Kidney epithelial cell (primary cell): ENCODE measurements around the gene DNAAF3. TPM values are rescaled to one million over a fixed set of nuclear protein-coding genes. Genes with fewer than 3 reads are reported as not detected.
"Not testable (repeated sequence)": the region's sequence is repeated elsewhere in the genome, so short reads cannot be mapped to it uniquely, and the experiment has no call there.

Experiments used
- DNase-seq: peaks from one replicate; pipeline ENCODE4 v3.0.0-alpha.2; 2010; ENCODE audit warnings: low read depth
- H3K27me3 ChIP-seq: 2 replicates; pipeline ENCODE4 v1.6.0; 2011; ENCODE audit warnings: low read length; ENCODE audit not compliant: control insufficient read depth, insufficient read depth
- H3K36me3 ChIP-seq: 2 replicates; pipeline ENCODE4 v1.5.1; 2011; ENCODE audit warnings: low read length; ENCODE audit not compliant: control insufficient read depth, insufficient read depth
- H3K4me3 ChIP-seq: 2 replicates; pipeline ENCODE4 v1.5.1; 2011; ENCODE audit warnings: low read depth, mild to moderate bottlenecking, control low read depth, low read length
- CTCF ChIP-seq: IDR thresholded peaks from 2 replicates; pipeline ENCODE4 v1.5.1; 2011; ENCODE audit warnings: mild to moderate bottlenecking, moderate library complexity, low read length, control low read depth, inconsistent platforms; ENCODE audit not compliant: insufficient read depth, poor library complexity, severe bottlenecking
- total RNA-seq: library from RNA; depleted of rRNA; stranded (reverse); fragments of >200 nt; gene quantifications from 2 replicates; pipeline ENCODE4 v1.2.3, GENCODE V29; 2015

The DNAAF3 gene
- total RNA-seq, 1 donor from 2014 or later = 1.3 TPM

- DNase-seq = no peak
- TF ChIP-seq CTCF = peak; percentile 15
These were observed 7.4 kb upstream of the DNAAF3 start for GRCh38 chr19:55173714-55174409.

GRCh38 chr19:55173186-55173713, 6.8 kb upstream of the DNAAF3 start:
- H3K36me3 ChIP-seq = no peaks in the 10 kb centered on the region
- TF ChIP-seq CTCF = no peak
- peaks cover 20% of the 10 kb centered on the region for H3K27me3 ChIP-seq
- DNase-seq = no peak
- peak overlapping the region; percentile 45 for H3K4me3 ChIP-seq

More at GRCh38 chr19:55173714-55174409, 7.4 kb upstream of the DNAAF3 start:
- Histone ChIP-seq H3K4me3 (peak overlapping the region; percentile 45), H3K27me3 (peaks cover 20% of the 10 kb centered on the region), H3K36me3 (no peaks in the 10 kb centered on the region)

GRCh38 chr19:55172741-55173140, 6.3 kb upstream of the DNAAF3 start:
- Histone ChIP-seq H3K27me3 (peaks cover 16% of the 10 kb centered on the region), H3K36me3 (no peaks in the 10 kb centered on the region), H3K4me3 (peak overlapping the region; percentile 45)
- no peak for DNase-seq
- no peak for TF ChIP-seq CTCF

GRCh38 chr19:55172318-55172717, 5.9 kb upstream of the DNAAF3 start:
- H3K4me3 ChIP-seq, H3K36me3 ChIP-seq, DNase-seq: not testable (repeated sequence)
- H3K27me3 ChIP-seq = peaks cover 16% of the 10 kb centered on the region

GRCh38 chr19:55171440-55171839, 5.0 kb upstream of the DNAAF3 start:
- no peak for DNase-seq
- Histone ChIP-seq H3K36me3 (no peaks in the 10 kb centered on the region), H3K27me3 (peaks cover 13% of the 10 kb centered on the region), H3K4me3 (no peak overlapping the region)
- TF ChIP-seq CTCF = no peak

- Histone ChIP-seq H3K36me3 (no peaks in the 10 kb centered on the region), H3K4me3 (no peak overlapping the region), H3K27me3 (no peaks in the 10 kb centered on the region)
- TF ChIP-seq CTCF = no peak
- no peak for DNase-seq
These were observed 2.7 kb upstream of the DNAAF3 start for GRCh38 chr19:55169136-55169535.
